Effector memory CD4-positive, alpha-beta T cell (primary cell): ENCODE data around the gene NFIB.

ENCODE experiments used
- DNase-seq, 3 donors: peaks; one replicate each; pipeline ENCODE4 v3.0.0-alpha.2; 2020
- H3K27ac ChIP-seq: 2 replicates; pipeline ENCODE4 v1.7.0; 2013; ENCODE audit warnings: mild to moderate bottlenecking, low read length, moderate library complexity; ENCODE audit not compliant: insufficient read depth, poor library complexity, severe bottlenecking
- H3K27me3 ChIP-seq: replicated peaks from 2 replicates; pipeline ENCODE4 v1.7.0; 2013; ENCODE audit warnings: mild to moderate bottlenecking, low read length; ENCODE audit not compliant: insufficient read depth, control insufficient read depth, poor library complexity, severe bottlenecking
- H3K36me3 ChIP-seq: 2 replicates; pipeline ENCODE4 v1.7.0; 2013; ENCODE audit warnings: mild to moderate bottlenecking, low read length, moderate library complexity; ENCODE audit not compliant: control insufficient read depth, insufficient read depth
- H3K4me1 ChIP-seq: 2 replicates; pipeline ENCODE4 v1.7.0; 2013; ENCODE audit warnings: low read length, mild to moderate bottlenecking; ENCODE audit not compliant: control insufficient read depth, insufficient read depth, poor library complexity, severe bottlenecking
- H3K4me3 ChIP-seq: 2 replicates; pipeline ENCODE4 v1.7.0; 2013; ENCODE audit warnings: low read length, low read depth, mild to moderate bottlenecking; ENCODE audit not compliant: insufficient read depth, poor library complexity, severe bottlenecking
- H3K9me3 ChIP-seq: 2 replicates; pipeline ENCODE4 v1.7.0; 2013; ENCODE audit warnings: mild to moderate bottlenecking, low read length, moderate library complexity; ENCODE audit not compliant: control insufficient read depth

The NFIB gene

DNA sequence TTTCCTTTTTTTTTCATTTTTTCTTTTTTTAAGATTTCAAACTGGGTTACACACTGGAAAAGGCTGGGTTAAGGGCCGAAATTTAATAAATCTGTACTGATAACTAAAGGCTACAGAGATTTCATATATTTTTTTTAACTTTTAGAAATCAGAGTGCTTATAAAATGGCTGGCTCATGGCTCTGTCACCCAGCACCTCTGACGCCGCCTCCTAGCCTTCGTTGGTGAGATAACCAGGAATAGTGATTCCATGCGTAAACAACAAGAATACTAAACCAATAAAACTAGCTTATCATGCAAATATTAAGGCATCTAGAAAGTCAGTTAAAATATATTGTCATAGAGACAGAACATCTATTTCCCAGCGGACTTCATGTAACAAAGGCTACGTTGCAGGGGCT is 226.4 kb downstream of the NFIB start:
- no peak overlapping the region for H3K27ac ChIP-seq
- H3K36me3 ChIP-seq = no peaks in the 10 kb centered on the region
- no peaks in the 10 kb centered on the region for H3K4me1 ChIP-seq
- no peak overlapping the region for H3K4me3 ChIP-seq
- no peaks in the 10 kb centered on the region for H3K27me3 ChIP-seq
- no peak for DNase-seq
- no peaks in the 10 kb centered on the region for H3K9me3 ChIP-seq

DNA sequence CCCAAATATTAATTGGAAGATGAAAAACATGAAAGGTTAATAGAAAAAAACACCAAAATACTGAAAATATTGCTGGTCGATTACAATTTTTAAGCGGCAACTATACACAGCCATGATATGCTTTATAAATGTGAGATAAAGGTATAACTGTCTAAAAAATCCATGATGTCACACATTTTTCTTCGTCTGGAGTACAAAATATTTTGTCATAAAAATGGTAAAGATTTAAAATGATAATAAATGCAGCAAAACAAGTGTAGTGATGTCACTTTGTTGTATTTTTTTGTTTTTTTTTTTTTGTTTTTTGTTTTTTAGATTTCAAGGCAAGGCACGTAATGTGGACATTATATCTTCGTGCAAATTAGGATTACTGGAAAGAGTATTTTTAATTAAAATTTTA is 227.4 kb downstream of the NFIB start:
- H3K36me3 ChIP-seq = no peaks in the 10 kb centered on the region
- H3K4me3 ChIP-seq = no peak overlapping the region
- H3K4me1 ChIP-seq = no peaks in the 10 kb centered on the region
- no peaks in the 10 kb centered on the region for H3K27me3 ChIP-seq
- H3K9me3 ChIP-seq = no peaks in the 10 kb centered on the region
- no peak for DNase-seq
- H3K27ac ChIP-seq = no peak overlapping the region

DNA sequence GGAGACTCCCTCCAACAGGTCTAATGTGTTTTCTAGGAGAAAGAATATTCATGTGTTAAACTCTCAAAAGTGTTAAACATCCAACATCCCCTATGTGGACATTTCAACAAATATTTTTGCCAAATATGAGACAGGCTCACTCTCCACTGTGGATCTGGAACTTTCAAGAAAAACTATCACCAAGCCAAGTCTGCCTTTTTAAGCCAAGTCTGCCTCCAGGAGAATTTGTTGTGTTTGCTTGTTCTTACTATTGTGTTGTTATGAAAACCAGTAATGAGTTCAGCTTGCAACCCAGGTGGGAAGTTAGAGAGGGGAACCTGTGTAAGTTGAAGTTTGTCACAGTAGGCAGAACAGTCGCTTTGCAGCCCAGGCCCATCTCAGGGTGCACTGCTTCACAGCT is 228.1 kb downstream of the NFIB start:
- no peak for DNase-seq
- Histone ChIP-seq H3K9me3 (no peaks in the 10 kb centered on the region), H3K4me3 (no peak overlapping the region), H3K36me3 (no peaks in the 10 kb centered on the region), H3K27ac (no peak overlapping the region), H3K27me3 (no peaks in the 10 kb centered on the region), H3K4me1 (no peaks in the 10 kb centered on the region)

DNA sequence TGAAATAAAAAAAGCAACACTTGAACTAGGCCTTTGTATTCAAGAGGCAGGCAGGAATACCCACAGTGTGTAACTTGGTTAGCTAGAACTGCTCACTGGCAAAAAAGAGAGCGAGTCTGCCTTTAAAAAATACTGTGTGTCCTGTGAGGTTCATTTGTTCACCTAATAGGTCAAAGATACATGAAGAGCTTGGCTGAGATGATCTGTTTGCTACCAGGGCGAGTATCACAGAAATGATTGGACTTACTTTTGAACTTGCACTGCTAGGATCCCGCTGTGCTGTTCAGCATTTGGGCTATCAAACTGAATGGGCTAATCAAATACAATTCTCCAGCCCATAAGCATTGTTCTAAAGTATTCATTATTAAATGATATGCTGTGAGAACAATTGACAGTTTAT is 229.1 kb downstream of the NFIB start:
- no peaks in the 10 kb centered on the region for H3K9me3 ChIP-seq
- H3K27me3 ChIP-seq = no peaks in the 10 kb centered on the region

DNA sequence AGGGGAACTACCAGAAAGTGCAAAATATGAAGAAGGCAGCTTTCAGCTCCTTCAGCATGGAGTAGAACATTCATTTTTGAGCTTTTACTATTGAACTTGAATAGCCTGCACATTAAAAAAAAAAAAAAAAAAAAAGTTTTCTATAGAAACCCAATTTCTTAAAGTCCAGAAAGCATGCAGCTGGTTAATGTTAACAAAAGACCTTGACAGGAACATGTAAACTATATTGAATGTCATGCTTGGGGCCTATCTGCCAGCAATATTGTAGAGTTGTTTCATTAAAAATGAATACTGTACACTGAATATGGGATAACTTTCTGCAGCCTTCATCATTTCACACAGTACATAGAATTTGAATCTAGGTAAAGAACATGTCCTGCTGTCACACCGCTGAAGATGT is 230.6 kb downstream of the NFIB start:
- Histone ChIP-seq H3K27me3 (no peaks in the 10 kb centered on the region), H3K27ac (no peak overlapping the region), H3K4me3 (no peak overlapping the region), H3K4me1 (no peaks in the 10 kb centered on the region), H3K36me3 (no peaks in the 10 kb centered on the region), H3K9me3 (no peaks in the 10 kb centered on the region)
- no peak for DNase-seq

More for the DNA sequence above, 229.1 kb downstream of the NFIB start:
- no peak for DNase-seq
- Histone ChIP-seq H3K36me3 (no peaks in the 10 kb centered on the region), H3K4me1 (no peaks in the 10 kb centered on the region), H3K4me3 (no peak overlapping the region), H3K27ac (no peak overlapping the region)

DNA sequence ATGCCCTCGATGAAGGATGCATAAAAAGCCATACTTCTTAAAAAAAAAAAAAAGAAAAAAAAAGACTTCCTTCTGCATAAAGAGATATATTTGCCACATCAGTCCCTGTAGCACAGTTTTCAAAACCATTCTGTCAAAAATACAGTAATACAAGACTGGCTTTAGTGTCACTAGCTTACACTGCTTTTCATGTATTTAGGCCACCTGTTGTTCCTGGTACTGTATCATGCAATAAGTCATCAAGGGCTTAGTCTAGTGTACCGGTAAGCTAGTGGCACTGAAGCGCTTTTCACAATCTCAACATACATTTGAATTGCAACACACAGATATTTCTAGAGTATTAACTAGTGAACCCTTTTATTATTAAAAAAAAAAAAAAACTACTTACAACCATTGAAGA is 231.2 kb downstream of the NFIB start:
- Histone ChIP-seq H3K27ac (no peak overlapping the region), H3K27me3 (no peaks in the 10 kb centered on the region), H3K36me3 (no peaks in the 10 kb centered on the region), H3K4me3 (no peak overlapping the region), H3K4me1 (no peaks in the 10 kb centered on the region), H3K9me3 (no peaks in the 10 kb centered on the region)
- no peak for DNase-seq

DNA sequence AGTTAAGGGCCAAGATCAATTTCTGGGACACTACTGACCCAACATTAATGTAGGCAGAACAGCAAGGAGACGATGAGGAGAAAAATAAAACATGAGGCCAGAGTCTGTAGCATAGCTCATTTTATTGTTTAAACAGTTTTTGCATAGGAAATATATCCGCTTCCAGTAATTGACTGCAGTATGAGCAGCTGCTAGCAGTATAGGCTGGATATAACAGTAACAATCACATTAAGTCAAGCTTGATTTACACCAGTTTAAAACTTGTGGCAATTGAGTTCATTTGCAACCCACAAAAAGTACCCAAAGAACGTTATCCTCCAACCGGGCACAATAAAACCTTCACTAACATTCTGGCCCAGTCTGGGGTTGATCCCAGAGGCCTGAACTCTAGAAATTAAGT is 232.2 kb downstream of the NFIB start:
- H3K4me1 ChIP-seq = no peaks in the 10 kb centered on the region
- no peak overlapping the region for H3K4me3 ChIP-seq
- no peak for DNase-seq
- H3K36me3 ChIP-seq = no peaks in the 10 kb centered on the region
- H3K27me3 ChIP-seq = no peaks in the 10 kb centered on the region
- no peaks in the 10 kb centered on the region for H3K9me3 ChIP-seq
- H3K27ac ChIP-seq = no peak overlapping the region

DNA sequence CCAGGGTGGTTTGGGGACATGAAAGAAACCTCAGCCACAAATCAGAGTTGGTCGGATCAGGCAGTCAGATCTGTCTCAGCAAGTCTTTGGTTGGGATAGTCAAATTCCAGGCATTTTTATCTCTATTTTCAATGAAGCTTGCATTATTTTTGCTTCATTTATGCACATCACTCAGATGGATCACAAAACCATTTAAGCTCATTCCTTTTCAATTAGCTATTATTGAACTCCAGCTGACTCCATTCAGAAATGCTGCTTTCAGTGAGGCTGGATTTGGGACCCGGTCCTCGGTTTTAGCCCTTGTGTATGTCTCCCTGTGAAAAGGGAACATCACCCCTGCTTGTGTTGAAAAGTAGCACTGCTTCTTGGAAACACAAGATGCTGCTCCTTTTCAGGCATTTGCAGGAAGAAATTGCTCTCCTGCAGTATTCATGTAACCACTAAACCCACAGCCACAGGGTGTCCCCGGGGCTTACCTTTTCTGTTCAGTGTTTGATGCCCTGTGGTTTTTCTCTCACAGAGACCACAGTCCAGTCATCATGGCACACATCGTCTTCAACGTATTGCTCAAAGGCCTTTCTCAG is 232.9 kb downstream of the NFIB start:
- no peak overlapping the region for H3K4me3 ChIP-seq
- no peaks in the 10 kb centered on the region for H3K4me1 ChIP-seq
- no peaks in the 10 kb centered on the region for H3K36me3 ChIP-seq
- no peak overlapping the region for H3K27ac ChIP-seq
- H3K27me3 ChIP-seq = no peaks in the 10 kb centered on the region
- H3K9me3 ChIP-seq = no peaks in the 10 kb centered on the region
- no peak for DNase-seq

DNA sequence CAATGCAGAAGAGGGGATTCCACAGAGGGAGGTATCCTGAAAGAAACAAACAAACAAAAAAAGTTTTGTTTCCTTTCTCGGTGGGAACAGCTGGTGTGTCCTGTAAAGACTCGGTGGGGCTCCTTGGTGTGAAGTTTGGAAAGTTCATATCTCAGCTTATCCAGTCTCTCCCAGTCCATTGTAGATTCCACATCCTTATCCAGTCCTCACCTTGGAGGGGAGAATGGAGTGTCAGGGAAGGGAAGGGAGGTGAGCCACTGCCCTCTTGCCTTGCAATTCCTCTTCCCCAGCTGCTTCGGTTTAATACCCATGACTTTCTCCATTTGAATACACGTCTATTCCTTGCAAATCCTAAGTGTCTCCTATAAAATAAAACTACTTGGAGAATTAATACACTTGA is 234.5 kb downstream of the NFIB start:
- Histone ChIP-seq H3K27me3 (no peaks in the 10 kb centered on the region), H3K9me3 (no peaks in the 10 kb centered on the region), H3K36me3 (no peaks in the 10 kb centered on the region), H3K27ac (no peak overlapping the region), H3K4me1 (no peaks in the 10 kb centered on the region), H3K4me3 (no peak overlapping the region)
- no peak for DNase-seq

DNA sequence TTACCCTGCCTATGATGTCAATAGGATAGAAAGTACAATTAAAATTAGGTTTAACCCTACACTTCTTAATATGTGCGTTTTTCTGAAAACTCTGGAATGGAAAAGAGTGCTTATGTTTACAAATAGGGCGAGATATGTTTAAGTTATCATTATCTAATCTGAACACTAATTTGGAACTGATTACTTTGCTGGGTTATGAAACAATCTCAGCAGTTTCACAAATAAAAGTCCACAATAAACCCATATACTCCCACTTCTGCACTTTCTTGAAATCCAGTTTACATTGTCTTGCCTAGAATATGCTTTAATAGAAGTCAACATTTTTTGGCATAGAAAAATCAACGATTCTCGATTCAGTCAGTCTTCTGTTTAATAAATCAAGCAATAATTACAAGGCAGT is 236.3 kb downstream of the NFIB start:
- Histone ChIP-seq H3K27me3 (no peaks in the 10 kb centered on the region), H3K27ac (no peak overlapping the region), H3K9me3 (no peaks in the 10 kb centered on the region), H3K4me1 (no peaks in the 10 kb centered on the region), H3K4me3 (no peak overlapping the region), H3K36me3 (no peaks in the 10 kb centered on the region)
- DNase-seq = no peak

DNA sequence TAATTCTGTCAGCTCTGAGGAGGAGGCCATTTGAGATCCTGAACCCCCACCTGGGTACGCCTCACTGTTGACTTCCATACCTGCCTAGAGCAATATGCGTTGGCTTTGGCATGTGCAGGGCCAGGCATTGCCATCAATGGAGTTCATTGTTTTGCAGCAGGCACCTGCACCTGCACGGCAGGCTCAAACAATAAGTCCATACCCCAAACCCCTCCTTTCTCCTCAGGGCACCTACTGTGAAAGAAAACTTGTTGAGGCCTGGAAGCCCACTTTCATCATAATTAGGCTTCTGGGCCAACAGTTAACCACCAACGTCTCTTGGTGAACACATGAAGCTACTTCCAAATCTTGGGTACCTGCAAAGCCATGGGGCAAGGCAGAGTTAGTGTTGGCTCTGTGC is 238.7 kb downstream of the NFIB start:
- H3K9me3 ChIP-seq = no peaks in the 10 kb centered on the region
- no peaks in the 10 kb centered on the region for H3K27me3 ChIP-seq
- no peak overlapping the region for H3K4me3 ChIP-seq
- H3K4me1 ChIP-seq = no peaks in the 10 kb centered on the region
- H3K36me3 ChIP-seq = no peaks in the 10 kb centered on the region
- no peak overlapping the region for H3K27ac ChIP-seq
- DNase-seq = no peak
